Putamen (tissue), 1 donor: ENCODE data around the gene ENPP1.

ENCODE experiments used
- DNase-seq: peaks from one replicate; pipeline ENCODE4 v3.0.0-alpha.2; 2016; ENCODE audit warnings: low spot score

The ENPP1 gene

DNA sequence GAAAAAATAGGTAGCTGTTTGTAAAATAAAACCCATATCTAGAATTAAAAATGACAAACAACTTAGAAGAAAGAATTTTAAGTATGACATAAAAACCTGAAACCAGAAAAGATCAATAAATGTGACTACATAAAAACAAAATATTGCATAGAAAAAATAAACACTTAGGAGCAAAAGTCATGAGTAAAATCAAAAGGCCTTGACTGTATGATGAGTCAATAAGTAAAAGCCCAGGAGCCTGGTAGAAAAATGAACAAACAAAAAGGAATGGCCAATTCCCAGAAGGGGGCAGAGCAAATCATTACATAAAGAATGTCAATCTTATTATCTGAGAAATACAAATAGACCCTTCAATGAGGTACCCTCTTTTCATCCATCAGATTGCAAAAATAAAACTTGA lies 20.7 kb upstream of the ENPP1 start:
- DNase-seq, result no peak

DNA sequence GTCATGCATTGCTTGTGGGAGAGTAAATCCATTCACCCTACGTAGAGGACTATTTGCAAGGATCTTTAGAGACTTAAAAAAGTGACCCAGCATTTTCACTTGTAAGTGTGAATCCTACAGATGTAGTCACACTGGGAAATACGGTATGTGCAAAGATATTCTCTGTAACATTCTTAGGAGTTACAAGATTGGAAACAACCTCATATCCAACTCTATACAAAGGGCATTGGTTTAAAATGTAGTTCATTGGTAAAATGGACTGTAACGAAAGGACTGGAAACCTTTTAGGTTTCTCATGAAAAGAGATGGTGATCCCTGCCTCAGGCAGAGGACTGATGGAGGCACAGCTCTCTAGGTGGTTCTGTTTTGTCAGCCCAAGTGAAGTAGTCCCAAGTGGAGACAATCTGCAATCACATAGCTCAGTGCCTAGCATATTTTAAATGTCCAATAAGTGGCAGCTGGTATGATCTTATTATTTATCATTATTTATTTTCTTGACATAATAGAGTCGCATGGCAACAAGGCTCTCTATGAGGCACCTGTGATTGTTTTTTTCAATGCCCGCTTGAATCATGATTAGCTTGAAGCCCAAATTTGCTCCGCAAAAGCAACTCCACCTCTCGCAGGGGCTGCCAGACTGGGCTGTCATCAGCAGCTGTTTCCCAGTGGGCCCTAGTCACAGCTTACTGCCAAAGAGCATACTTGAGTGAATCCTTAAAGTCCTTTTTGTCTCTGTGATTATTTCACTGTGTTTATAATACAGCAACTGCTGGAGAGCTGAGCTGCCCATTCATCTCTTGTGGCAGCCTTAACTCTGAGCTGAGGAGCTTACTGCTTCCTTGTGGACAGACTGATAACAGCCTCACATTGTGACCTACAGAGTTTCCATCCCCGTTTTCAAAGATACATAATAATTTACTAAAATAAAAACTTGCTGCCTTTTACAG lies 19.8 kb upstream of the ENPP1 start:
- DNase-seq, result no peak

DNA sequence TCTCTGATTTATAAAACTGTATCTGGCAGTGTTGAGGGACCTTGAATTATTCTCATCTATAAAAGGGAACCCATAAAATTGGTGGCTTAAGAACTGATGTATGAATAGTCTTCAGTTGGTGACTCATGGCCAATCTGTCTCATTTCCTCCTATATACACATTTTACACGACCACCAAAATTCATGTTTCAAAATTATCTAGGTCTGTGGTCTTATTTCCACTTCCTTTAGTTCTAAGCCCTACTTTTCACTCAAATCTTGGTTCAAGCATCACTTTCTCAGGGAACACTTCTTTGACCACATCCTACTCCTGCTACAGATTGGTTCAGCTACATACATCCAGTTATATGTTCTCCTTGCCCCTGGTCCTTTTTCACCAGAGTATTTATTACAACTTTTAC lies 18.6 kb upstream of the ENPP1 start:
- DNase-seq, result no peak

DNA sequence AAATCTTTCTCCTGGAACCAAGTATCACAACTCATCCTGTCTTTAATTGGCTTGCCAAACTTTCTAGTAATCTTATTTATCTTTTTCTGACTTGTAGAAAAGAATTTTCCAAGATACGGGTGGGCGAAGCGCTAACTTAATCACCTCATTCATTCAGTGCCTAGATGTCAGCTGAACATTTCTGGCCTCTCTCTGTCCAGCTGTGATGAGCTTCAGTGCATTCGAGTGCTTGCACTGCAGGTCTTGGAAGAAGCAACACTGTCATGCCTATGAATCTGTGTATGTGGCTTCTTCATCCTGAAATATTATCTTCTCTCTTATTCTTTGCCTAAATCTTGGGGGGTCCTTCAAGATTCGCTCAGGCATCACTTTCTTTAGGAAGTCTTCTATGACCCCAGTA lies 16.3 kb upstream of the ENPP1 start:
- DNase-seq, result no peak

DNA sequence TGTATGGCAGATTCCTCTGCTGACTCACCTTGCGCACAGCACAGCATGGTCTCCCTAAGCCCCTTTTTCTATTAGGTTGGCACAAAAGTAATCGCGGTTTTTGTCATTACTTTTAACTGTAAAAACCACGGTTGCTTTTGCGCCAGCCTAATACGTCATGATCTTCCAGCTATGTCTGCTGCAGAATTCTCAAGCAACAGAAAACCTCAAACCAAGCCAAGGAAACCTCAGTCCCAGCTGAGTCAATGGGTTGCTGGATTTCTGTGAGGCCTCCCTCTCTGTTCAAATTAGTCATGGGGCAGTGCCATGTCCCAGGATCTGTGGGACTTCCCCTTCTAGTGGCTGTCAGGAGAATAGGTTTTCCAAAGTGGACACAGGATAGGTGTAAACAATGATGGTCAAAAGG lies 15.7 kb upstream of the ENPP1 start:
- DNase-seq, result no peak

DNA sequence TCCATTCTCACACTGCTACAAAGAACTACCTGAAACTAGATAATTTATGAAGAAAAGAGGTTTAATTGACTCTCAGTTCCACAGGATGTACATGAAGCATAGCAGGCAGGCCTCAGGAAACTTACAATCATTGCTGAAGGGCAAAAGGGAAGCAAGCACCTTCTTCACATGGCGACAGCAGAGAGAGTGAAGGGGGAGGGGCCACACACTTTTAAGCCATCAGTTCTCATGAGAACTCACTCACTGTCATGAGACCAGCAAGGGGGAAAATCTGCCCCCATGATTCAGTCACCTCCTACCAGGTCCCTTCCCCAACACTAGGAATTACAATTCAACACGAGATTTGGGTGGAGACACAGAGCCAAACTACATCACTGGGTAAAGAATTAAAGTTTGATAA lies 12.5 kb upstream of the ENPP1 start:
- no peak for DNase-seq

DNA sequence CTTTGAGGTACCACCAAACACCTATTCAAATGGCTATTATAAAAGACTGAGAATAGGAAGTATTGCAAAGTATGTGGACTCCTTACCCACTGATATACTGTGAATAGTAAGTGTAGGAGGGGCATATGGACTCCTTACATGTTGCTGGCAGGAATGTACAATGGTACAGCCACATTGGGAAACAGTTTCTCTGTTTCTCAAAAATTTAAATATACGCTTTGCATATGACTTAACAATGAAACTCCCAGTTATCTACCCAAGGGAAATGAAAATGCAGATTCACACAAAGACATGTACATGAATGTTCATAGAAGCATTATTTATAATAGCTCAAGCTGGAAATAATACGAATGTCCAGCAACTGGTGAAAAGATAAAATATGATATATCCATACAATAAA lies 5.5 kb upstream of the ENPP1 start:
- no peak for DNase-seq

DNA sequence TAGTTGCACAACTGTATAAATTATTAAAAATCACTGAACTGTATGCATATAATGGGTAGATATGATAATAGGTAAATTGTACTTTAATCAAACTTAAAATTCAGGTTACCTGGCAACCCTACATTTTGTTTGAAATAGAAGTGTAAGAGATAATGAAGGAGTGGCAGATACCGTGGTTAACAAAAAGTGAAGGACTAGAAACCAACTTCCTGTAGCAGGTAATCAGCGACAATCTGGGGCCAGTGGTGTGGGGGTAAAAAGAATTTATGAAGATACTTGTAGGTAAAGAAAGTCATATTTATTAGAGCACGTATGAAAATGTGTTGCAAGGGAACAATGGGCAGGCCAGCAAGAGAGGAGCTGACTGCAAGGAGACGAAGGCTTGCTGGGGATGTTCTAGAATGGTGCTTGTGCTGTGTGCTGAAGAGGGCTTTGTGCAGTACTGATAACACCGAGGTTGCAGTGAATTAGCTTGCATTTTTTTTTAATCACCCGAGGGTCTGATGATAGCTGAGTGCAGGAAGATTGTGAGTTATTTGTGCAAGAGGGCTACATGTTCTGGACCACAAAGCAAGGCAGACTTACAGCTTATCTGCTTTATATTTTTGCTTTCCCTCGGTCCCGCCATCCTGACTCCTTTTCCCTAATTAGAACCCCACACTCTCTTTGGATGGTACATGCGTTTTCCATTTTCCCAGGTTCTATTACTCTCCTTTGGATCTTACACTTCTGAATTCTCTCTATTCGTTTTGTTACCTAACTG lies 4.6 kb upstream of the ENPP1 start:
- no peak for DNase-seq

DNA sequence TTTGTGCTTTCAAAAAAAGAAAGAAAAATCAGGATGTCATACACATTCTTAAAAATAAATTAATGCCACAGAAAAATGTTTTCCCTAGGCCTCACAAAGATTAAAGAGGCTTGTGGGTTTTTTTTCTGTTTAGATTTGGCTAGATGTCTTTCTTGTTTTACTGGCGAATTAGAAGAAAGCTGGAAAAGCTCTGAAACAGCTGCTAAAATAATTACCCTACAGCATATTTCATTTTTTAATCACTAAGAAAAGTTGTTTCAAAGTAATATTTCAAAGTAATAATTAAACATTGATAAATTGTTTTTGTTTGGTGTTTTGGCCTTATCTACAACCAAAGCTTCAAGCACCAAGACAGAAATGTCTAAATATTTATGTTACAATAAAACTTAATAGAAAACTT lies 3.7 kb upstream of the ENPP1 start:
- no peak for DNase-seq

DNA sequence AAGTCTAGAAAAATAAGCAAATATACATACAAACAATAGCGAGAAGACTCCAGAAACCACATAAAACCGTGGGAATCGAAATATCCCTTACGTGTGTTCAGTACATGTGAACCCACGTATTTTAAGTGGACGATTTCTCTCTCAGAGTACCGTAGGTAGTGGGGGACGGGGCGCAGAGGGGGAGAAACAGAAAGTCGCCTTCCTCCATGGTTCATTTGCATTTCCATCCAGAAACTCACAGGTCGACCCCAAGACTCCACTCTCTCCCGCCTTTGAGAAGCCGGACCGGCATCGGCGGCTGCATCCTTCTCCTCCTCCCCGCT lies 538 bp upstream of the ENPP1 start:
- DNase-seq, result no peak

DNA sequence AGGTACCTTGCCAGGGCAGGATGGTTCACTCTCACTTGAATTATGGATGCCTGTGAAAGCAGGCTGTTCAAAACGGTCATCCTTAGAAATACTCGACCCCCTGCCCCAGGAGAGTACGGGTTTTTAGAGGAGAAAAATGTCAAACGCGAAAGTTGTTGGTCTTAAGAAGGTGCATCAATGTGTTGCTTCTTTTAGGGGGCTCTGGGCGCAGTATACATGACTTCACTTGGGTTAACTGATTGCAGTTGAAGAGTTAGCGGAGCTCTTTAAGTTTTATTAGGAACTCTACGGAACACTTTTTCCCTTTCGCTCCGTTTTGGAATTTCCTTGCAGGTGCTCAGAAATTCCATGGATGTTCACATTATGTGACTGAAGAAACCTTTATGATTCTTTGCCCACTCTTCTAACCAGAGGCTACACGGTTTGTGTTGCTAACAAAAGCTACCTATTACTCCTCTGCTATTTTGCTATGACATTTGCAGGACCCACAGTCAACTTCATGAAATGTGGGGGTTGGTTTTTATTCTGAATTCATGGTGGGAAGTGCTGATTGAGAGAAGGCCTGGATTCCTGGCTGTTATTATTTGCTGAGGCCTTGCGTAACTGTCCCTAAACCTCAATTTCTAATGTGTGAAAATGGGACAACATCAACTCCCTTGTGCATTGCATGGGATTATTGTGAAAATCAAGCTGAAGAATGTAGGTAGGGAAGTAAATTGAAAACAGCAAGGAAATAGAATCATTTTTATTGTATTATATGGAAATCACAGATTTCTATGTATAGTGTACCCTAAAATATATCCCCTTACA lies 845 bp downstream of the ENPP1 start:
- no peak for DNase-seq

DNA sequence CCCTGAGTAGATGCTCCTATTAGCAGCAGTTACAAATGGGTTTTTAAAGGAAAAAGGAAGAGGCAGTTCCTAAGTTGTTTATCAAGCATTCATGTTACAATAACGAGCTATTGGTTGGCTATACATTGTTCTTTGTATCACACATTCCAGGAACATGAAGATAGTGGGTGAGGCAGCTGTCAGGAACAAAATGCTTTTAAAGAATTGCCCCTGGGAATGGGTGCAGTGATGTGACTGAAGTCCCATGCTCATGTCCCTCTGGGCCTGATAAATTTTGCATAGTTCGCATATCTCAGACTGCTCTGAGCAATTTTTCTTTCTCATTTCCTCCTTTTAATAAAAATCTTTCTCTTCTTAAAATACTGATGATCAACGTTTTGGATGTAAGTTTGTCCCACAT lies 3.7 kb downstream of the ENPP1 start:
- no peak for DNase-seq

DNA sequence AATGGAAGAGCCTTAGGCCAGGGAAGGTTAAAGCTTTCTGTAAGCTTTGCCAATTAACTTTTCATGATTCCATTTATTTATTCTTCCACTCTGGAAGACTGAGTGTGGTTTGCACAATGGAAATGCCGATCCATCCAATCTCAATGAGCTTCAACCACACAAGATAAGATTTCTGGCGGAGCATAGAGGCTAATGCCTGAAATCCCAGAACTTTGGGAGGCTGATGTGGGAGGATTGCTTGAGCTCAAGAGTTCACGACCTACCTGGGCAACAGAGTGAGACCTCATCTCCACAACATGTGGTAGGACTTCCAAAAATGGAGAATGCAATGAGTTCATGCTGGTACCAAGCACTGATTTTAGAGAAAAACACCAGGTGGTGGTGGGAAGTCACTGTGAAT lies 6.2 kb downstream of the ENPP1 start:
- DNase-seq, result no peak

DNA sequence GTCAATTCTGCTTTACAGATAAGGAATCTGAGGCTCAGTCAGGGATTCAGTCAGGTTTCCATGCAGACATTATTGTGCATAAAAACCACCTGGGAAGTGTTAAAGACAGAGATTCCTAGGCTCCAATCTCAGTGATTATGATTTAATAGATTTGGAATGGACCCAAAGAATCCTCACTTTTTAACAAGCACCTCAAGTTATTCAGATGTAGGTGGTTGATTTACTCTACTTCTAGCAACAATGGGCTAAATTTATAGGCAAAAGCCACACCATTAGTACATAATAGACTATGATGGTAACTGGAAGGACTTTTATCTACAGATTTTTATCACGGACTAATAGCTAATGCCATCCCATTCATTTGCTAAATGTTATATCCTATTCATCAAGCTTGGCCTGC lies 9.0 kb downstream of the ENPP1 start:
- no peak for DNase-seq

DNA sequence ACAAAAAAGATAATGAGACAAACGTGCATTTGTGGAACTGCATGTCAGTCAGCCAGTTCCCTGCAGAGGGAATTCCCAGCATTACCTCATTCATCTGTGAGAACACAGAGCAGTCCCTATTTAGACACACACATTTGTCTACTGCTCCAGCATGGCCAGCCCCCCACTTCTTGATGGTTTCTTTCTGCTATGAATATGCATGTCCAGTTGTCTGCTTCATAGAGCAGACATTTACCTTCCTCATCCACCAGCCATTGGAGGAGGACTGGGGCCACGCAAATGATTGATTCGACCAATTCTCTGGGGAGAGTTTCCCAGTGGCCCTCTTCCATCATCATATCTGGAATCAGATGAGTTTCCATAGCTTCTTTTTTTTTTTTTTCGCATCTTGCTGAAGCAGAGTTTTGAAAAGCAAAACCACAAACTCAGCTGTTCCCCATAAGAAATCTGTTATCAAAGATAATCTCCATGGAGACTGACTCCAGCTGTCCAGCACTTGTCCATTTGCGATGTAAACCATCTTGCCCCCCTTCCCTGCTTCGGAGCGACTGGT lies 11.8 kb downstream of the ENPP1 start:
- DNase-seq, result no peak

DNA sequence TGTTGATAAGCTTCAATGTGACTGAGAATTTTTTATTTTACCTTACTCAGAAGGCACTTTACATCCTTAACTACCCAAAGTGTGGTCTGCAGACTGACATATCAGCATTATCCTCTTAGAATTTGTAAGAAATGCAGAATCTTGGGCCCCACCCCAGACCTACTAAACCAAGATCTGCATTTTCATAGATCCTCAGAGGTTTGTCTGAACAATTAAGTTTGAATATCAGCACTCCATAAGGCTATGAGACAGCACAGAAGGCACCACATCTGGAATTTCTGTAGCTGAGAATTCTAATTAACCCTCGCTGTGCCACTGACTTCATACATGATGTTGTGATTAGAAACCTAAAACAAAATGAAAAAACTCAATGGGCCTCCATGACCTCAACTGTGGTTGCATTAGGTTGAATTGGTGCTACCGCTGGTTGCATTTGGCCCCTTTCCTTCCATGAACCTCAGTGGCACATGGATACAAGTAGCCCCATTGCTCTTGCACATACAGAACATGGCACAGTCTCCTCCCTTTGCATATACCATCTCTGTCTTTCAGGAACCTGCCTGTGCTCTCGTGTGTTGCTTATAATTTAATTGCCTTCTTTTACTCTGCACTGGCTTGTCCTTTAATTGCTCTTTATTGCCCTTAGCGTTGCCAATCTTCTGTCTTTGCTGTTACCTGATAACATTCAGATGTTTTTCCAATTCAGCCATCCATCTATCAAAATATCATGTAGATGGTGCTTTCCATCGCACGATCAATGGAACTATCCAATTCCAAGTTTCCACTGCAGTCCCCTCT lies 13.4 kb downstream of the ENPP1 start:
- no peak for DNase-seq

DNA sequence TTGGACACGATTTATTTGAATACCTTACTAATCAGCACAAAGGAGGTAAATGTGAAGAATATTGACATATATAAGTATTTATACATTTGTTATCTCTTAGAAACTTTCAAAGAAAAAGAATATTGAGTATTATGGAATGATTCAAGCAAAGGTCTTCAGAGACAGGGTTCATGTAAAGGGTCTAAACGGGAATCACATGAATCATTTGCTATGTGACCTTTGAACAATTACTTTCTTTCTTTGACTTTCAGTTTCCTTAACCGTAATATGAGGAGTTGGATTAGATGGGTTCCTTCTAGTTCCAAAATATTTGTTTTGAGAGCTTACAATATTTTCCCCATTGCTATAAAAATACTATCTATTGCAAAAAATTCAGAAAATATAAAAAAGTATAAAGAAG lies 14.3 kb downstream of the ENPP1 start:
- no peak for DNase-seq

DNA sequence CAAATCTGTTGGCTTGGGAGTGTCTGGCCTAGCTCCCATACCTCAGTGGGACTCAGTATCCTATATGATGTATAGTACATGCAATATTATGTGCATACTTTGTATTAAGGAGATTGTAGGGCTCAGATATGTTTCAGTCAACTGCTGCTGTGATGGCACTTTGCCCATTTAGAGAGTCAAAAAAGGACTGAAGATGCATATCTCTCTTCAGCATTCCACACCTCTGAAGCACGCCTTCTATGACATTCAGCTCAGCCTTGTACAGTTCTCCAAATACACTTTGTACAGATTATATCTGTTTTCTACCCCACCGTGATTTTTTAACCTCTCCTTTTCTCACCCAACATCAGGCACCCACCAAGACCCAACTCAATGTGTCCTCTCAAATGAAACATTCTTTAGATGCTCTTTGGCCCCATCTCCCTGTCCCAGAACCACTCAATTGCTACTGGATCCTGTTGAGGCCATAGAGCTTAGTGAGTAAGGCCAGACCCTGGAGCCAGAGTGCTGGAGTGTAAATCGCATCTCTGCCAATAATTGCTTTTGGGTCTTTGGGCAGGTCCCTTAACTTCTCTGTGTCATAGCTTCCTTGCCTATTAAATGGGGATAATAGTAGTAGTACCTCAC lies 15.6 kb downstream of the ENPP1 start:
- DNase-seq, result no peak

DNA sequence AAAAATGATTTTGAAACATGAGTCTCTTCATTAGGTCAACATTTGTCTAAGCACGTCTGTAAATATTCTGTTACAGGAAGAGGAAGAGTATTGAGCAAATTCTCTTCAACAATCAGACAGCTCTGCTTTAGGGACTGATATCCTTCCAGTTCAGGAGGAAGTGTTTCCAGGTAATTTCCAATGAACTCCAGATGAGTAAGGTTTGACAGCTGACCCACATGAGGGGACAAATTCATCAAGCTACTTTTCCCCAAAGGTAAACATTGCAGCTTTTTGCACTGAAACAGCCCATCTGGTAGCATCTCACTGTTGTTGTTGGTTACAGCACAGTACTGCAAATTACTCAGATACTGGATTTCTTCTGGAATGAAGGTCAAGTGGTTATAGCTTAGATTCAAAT lies 18.1 kb downstream of the ENPP1 start:
- no peak for DNase-seq

DNA sequence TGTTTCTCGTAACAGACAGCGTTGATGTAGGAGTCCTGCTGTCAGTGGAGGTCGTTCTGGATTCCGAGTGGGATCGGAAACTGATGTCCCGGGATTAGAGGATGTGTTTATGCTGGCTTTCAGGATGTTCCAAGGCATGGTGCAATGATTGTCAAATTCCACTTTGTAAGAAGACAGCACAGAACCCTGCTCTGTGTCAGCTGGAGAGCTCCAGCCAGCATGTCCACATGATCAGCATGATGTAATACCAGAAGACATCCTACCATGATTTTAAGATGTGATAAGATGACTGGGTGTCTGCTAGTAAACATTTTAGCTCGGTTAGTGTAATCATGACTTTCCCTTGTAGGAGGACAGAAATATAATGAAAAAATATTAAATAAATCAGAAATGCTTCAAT lies 20.3 kb downstream of the ENPP1 start:
- DNase-seq, result no peak

DNA sequence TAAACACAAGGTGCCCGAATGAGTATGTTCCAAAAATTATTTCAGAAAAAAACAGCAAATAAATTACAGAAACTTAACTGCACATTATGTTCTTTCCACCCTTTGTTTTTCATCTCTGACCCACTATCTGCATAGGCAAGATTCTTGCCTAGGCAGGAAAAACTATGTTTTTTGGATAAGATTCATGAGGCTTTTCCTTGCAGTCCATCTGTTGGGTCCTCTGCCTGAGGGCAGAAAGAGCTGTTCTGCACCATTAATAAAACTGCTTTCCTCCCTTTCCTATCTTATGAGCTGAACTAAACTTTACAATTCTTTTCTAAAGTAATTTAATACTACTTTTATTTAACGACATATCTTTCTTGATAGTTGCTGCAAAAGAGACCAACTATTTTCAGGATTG lies 21.1 kb downstream of the ENPP1 start:
- DNase-seq, result no peak
